Psoas muscle (tissue), 8 donors: ENCODE results near the gene INPP5J. TPM values are rescaled to one million over a fixed set of nuclear protein-coding genes. Genes with fewer than 3 reads are reported as not detected.

Source experiments
- ATAC-seq, 4 donors: fragments of 200-7000 bp; cut with Tn5 transposase; one replicate each; pipeline ENCODE4 v1.9.1; 2020; ENCODE audit warnings: moderate library complexity in 3 of 4, mild to moderate bottlenecking in 2 of 4
- DNase-seq, 2 donors: peaks; one replicate each; pipeline ENCODE4 v3.0.0-alpha.2; 2020
- H3K27ac ChIP-seq: fragments of 200-600 bp; one replicate; pipeline ENCODE4 v1.8.0; 2022
- H3K27me3 ChIP-seq, 3 donors: fragments of 200-600 bp in 1 of 3; one replicate each; pipeline versions ENCODE4 v1.6.1 to v1.8.0; 2013 to 2022; ENCODE audit warnings: low read length in 2 of 3, mild to moderate bottlenecking in 2 of 3, moderate library complexity in 1 of 3; ENCODE audit not compliant: insufficient read depth in 3 of 3
- H3K36me3 ChIP-seq, 2 donors: fragments of 200-600 bp in 1 of 2; one replicate each; pipeline versions ENCODE4 v1.6.1 to v1.8.0; 2013 to 2022; ENCODE audit warnings: low read depth in 1 of 2, mild to moderate bottlenecking in 1 of 2, moderate library complexity in 1 of 2; ENCODE audit not compliant: insufficient read depth in 1 of 2
- H3K4me1 ChIP-seq: fragments of 200-600 bp; one replicate; pipeline ENCODE4 v1.8.0; 2022
- H3K4me3 ChIP-seq: fragments of 200-600 bp; one replicate; pipeline ENCODE4 v1.8.0; 2022; ENCODE audit warnings: mild to moderate bottlenecking
- H3K9me3 ChIP-seq: fragments of 200-600 bp; one replicate; pipeline ENCODE4 v1.8.0; 2022
- WGBS, 3 donors: extraction: QIAGEN DNeasy Blood & Tissue Kit; methylation state at CpG; one replicate each; pipeline versions ENCODE4 v1.1.6 to v1.1.7; 2013; 5-methylcytosine and 5-hydroxymethylcytosine counted together
- intact Hi-C, 2 donors: fragments of 100-400 bp; cut with DNase I; formaldehyde crosslinking; loops; one replicate each; pipeline versions ENCODE4 v1.11.0 to v1.14.2; 2022
- polyA plus RNA-seq, 3 donors: library from polyadenylated mRNA; stranded (reverse); fragments of 200-250 nt; gene quantifications; one replicate each; pipeline ENCODE4 v1.2.3, GENCODE V29; 2013
- total RNA-seq, 4 donors: library from RNA; stranded (reverse); fragmentation: NEBNext Ultra II Directional in 2 of 4; extraction: Animal tissue kit (Norgen Biotek cat#: 25700) in 2 of 4; gene quantifications; one replicate each; pipeline versions ENCODE4 v1.2.1 to v1.2.4, GENCODE V29; 2021 to 2023
- TF ChIP-seq, protein P1 (sequence below): fragments of 200-600 bp; IDR thresholded peaks from one replicate; pipeline ENCODE4 v1.8.0; 2022; ENCODE audit warnings: antibody characterized with exemption
- donor health status: healthy with polysubstance abuse.
- donor health status: DM: no; HTN: no; CAD: no; lungs with moderate emphysema.
- donor health status: Bipolar disorder and iron deficiency.
- donor health status: healthy.
- donor health status: DM: yes; HTN: yes; CAD: no.
- donor health status: DM: no; HTN: no; CAD: no.
- donor health status: DM: no; HTN: no; CAD: no.
- donor health status: DM: yes; HTN: yes; CAD: no.

INPP5J gene
- total and polyA plus RNA-seq, 7 donors = 0.14 to 4.4 (median 1.3) TPM

DNA sequence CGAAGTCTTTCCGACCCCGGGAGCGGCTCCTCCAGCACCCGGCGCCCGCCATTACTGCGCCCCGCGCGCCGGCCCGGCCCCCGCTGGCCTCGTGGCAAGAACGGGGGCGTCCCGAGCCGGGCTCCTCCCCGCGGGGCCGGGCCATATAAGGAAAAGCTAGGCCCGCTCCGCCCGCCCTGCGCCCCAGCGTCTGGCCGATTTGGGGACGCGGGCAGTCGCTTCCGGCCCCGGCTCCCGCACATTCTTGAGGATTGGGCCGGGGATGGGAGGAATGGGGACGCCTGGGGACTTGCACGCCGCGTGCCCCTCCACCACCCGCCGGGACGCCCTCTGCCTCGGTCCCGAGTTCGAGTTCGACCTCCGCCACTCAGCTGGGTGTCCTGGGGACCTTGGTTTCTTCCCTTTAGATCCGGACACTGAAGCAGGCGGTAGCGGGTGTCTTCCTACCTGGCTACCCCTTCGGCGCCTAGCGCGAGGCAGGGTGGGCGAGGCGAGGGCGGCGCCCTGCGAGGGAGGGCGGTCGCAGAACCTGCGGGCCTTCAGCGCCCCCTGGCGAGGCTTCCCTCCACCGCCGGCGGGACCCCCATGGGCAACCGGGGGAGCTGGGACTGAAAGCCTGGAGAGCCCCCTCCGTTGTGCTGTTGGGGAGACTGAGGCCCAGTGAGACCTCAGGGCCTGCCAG lies 37.8 kb upstream of the INPP5J start:
- Histone ChIP-seq H3K4me3 (peak overlapping the region; percentile 89), H3K9me3 (no peaks in the 10 kb centered on the region), H3K4me1 (peaks cover 30% of the 10 kb centered on the region), H3K27ac (peak overlapping the region; percentile 94), H3K36me3 (peaks cover 0 to 23% of the 10 kb centered on the region in 2 donors), H3K27me3 (no peaks in the 10 kb centered on the region)
- DNase-seq (peak; percentile 91 to 93), ATAC-seq (peak; percentile 73 to 85 (median 74))
- TF ChIP-seq, protein P1, sequence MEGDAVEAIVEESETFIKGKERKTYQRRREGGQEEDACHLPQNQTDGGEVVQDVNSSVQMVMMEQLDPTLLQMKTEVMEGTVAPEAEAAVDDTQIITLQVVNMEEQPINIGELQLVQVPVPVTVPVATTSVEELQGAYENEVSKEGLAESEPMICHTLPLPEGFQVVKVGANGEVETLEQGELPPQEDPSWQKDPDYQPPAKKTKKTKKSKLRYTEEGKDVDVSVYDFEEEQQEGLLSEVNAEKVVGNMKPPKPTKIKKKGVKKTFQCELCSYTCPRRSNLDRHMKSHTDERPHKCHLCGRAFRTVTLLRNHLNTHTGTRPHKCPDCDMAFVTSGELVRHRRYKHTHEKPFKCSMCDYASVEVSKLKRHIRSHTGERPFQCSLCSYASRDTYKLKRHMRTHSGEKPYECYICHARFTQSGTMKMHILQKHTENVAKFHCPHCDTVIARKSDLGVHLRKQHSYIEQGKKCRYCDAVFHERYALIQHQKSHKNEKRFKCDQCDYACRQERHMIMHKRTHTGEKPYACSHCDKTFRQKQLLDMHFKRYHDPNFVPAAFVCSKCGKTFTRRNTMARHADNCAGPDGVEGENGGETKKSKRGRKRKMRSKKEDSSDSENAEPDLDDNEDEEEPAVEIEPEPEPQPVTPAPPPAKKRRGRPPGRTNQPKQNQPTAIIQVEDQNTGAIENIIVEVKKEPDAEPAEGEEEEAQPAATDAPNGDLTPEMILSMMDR = peak; percentile 82
- 0 to 1% (median 1%) methylated on average over 45 to 69 of the region's 69 CpGs for WGBS, 3 donors
- intact Hi-C loops = loop anchor here (2.0 to 10.0 kb wide), 4 partner anchors 116 to 150 kb away; partner anchors contain the start of genes MORC2 (in 1 of the 2) and TUG1 (in 1 of the 2)

DNA sequence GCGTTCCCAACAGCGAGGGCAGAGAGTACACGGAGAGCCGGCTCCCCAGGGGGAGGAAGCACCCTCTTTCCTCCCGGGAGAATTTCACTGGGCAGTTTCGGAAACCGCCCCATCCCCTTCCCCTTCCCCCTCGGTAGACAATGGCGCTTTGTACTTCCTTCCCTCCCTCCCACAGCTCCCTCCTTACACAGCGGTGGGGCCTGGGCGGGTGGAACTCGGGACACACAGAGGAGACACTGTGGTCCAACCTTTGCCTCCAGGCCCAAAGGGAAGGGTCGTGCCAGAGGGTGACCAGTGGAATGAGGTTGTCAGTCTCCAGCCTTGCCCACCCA lies 37.3 kb upstream of the INPP5J start:
- peak; percentile 27 to 67 for DNase-seq
- peak overlapping the region; percentile 89 for H3K4me3 ChIP-seq
- WGBS, 3 donors = 8 to 31% (median 24%) methylated on average over 7 to 13 of the region's 13 CpGs
- TF ChIP-seq, protein P1 = no peak
- H3K36me3 ChIP-seq = peaks cover 0 to 28% of the 10 kb centered on the region in 2 donors
- ATAC-seq = no peak
- intact Hi-C loops = loop anchor here (2.0 to 10.0 kb wide), 3 partner anchors 117 to 149 kb away; partner anchors contain the start of genes MORC2 (in 1 of the 2) and TUG1 (in 1 of the 2)
- H3K27ac ChIP-seq = peak overlapping the region; percentile 94
- peaks cover 30% of the 10 kb centered on the region for H3K4me1 ChIP-seq
- no peaks in the 10 kb centered on the region for H3K9me3 ChIP-seq
- no peaks in the 10 kb centered on the region for H3K27me3 ChIP-seq

GRCh38 chr22:31085928-31086327 lies 36.8 kb upstream of the INPP5J start:
- Histone ChIP-seq H3K36me3 (peaks cover 0 to 30% of the 10 kb centered on the region in 2 donors), H3K4me3 (peak overlapping the region; percentile 89), H3K27me3 (no peaks in the 10 kb centered on the region), H3K9me3 (no peaks in the 10 kb centered on the region), H3K4me1 (peaks cover 30% of the 10 kb centered on the region), H3K27ac (peak overlapping the region; percentile 94)
- intact Hi-C loops = loop anchor here (2.0 to 10.0 kb wide), 3 partner anchors 117 to 149 kb away; partner anchors contain the start of genes MORC2 (in 1 of the 2) and TUG1 (in 1 of the 2)
- DNase-seq (no peak), ATAC-seq (no peak)
- TF ChIP-seq, protein P1 = no peak
- 72 to 81% (median 76%) methylated on average over 3 of the region's 3 CpGs for WGBS, 3 donors

DNA sequence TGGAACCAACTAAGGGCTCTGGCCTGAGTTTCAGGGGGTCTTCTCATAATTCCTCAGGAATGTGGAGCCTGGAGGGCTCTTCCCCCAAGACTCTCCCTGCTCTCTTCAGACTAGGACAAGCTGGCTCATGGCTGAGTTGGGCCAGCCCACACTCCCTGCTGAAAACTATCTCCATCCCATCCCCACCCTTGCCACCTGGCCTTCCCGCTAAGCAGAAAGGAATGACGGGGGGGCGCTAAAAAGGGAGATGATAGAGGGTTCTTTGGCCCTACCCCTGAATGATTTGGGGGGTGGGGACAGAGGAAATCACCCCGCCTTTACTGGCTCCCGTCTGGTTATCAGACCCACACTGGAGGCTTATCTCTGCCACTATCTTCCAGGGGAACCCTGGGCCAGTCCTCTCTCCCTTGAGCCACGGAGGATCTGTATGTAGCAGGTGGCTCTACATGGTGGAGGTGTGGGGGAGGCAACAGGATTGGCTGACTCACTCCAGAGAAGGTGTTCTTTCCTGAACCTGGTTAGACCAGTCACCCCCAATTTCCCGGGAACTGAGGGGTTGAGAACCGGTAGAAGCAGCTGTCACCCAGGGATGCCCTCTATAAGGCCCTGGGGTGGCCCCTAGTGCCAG lies 35.9 kb upstream of the INPP5J start:
- H3K27me3 ChIP-seq = no peaks in the 10 kb centered on the region
- 72 to 79% (median 75%) methylated on average over 8 of the region's 8 CpGs for WGBS, 3 donors
- TF ChIP-seq, protein P1 = no peak
- H3K9me3 ChIP-seq = no peaks in the 10 kb centered on the region
- peaks cover 0 to 38% of the 10 kb centered on the region in 2 donors for H3K36me3 ChIP-seq
- intact Hi-C loops = loop anchor here in 1 of 2 donors (10.0 kb wide), 1 partner anchor 148 kb away; no protein-coding TSS in a partner anchor
- no peak for ATAC-seq
- no peak for DNase-seq
- H3K4me3 ChIP-seq = no peak overlapping the region
- H3K4me1 ChIP-seq = peaks cover 26% of the 10 kb centered on the region
- H3K27ac ChIP-seq = peak overlapping the region; percentile 94
